Heart left ventricle (tissue), 13 donors: ENCODE measurements around the gene SH3BP2.
A peak's percentile ranks its signal among the peaks of the same experiment; 100 is the strongest.

ENCODE experiments used
- CTCF ChIP-seq, 12 donors: fragments of 200-600 bp; sonication (generic) in 4 of 12; IDR thresholded peaks; one replicate each; pipeline versions ENCODE4 v1.5.0 to v1.8.0; 2018 to 2022; ENCODE audit warnings: antibody characterized with exemption in 12 of 12, mild to moderate bottlenecking in 5 of 12
- POLR2A ChIP-seq, 2 donors: fragments of 450-650 bp; IDR thresholded peaks; one replicate each; pipeline ENCODE4 v1.6.1; 2017; ENCODE audit warnings: antibody characterized with exemption in 2 of 2, mild to moderate bottlenecking in 2 of 2, moderate library complexity in 2 of 2
- donor health status: ischemic (EF 13 %, LVEDD 7.1; RV severe dilation, severe dysfunction).
- donor health status: DM: no; HTN: yes; CAD: no.
- donor health status: DM: no; HTN: no; CAD: no.
- donor health status: ischemic (EF 25% LVEDD 6.9; RV normal size, moderate dysfunction).
- donor health status: ischemic (EF 25% LVEDD 5.7; RV mildly dilated, moderate dysfunction).
- donor health status: ischemic (EF 35%, LVEDD 5.7; RV mildly dilated, moderate dysfunction).
- donor health status: nonischemic (EF 11% LVEDD 7.7; RV severe dilation, severe dysfunction).
- donor health status: DM: yes; HTN: yes; CAD: no.
- donor health status: PGD.
- donor health status: ischemic (EF 29% LVEDD 5.4; RV normal size, mild dysfunction).
- donor health status: nonischemic (EF 23%, LVEDD 6.1; RV moderate dilation, normal function).

GRCh38 chr4:2755821-2756690, 36.8 kb upstream of the SH3BP2 start, which contains the start of gene TNIP2:
- peak in 10 of 12 donors; percentile 17 to 52 (median 38) for TF ChIP-seq CTCF (IDR thresholded peaks at IDR 0.05)
- peak in 1 of 2 donors; percentile 80 for TF ChIP-seq POLR2A (IDR thresholded peaks at IDR 0.05)
